ENCODE measurements around the gene ZFP36L2. TPM values are rescaled to one million over a fixed set of nuclear protein-coding genes. Genes with fewer than 3 reads are reported as not detected.

Gene ZFP36L2
- total RNA-seq, 1 donor from 2014 or later, result 98.3 TPM

GRCh38 chr2:43218702-43219382, 7.6 kb downstream of the ZFP36L2 start:
- H3K4me3 Mint-ChIP-seq, result peak overlapping the region; percentile 67
- DNase-seq (ENCODE audit: low spot score in 2 of 2, unreplicated experiment in 2 of 2), result no peak
- H3K4me1 Mint-ChIP-seq, result peaks cover 59% of the 10 kb centered on the region
- no peak for TF ChIP-seq CTCF (IDR thresholded peaks at IDR 0.05; ENCODE audit: unreplicated experiment)
- no peaks in the 10 kb centered on the region for H3K27me3 Mint-ChIP-seq (ENCODE audit: low read depth)
- H3K9me3 Mint-ChIP-seq, result no peaks in the 10 kb centered on the region
- H3K36me3 Mint-ChIP-seq, result peaks cover 6% of the 10 kb centered on the region
- peak overlapping the region; percentile 98 for H3K27ac Mint-ChIP-seq

- Mint-ChIP-seq H3K27ac (peak overlapping the region; percentile 98), H3K4me1 (peaks cover 55% of the 10 kb centered on the region), H3K36me3 (peaks cover 4% of the 10 kb centered on the region), H3K4me3 (peak overlapping the region; percentile 33), H3K27me3 (ENCODE audit: low read depth) (no peaks in the 10 kb centered on the region), H3K9me3 (no peaks in the 10 kb centered on the region)
- no peak for DNase-seq (ENCODE audit: low spot score in 2 of 2, unreplicated experiment in 2 of 2)
- TF ChIP-seq CTCF (IDR thresholded peaks at IDR 0.05; ENCODE audit: unreplicated experiment), result no peak
Measured at GRCh38 chr2:43218155-43218701, 8.2 kb downstream of the ZFP36L2 start.

- Mint-ChIP-seq H3K4me3 (peak overlapping the region; percentile 33), H3K27ac (peak overlapping the region; percentile 98), H3K4me1 (peaks cover 51% of the 10 kb centered on the region), H3K27me3 (ENCODE audit: low read depth) (no peaks in the 10 kb centered on the region), H3K9me3 (no peaks in the 10 kb centered on the region), H3K36me3 (no peaks in the 10 kb centered on the region)
- no peak for DNase-seq (ENCODE audit: low spot score in 2 of 2, unreplicated experiment in 2 of 2)
- TF ChIP-seq CTCF (IDR thresholded peaks at IDR 0.05; ENCODE audit: unreplicated experiment), result no peak
Measured at GRCh38 chr2:43217228-43218154, 8.9 kb downstream of the ZFP36L2 start.

GRCh38 chr2:43216629-43217028, 9.8 kb downstream of the ZFP36L2 start:
- no peak for DNase-seq (ENCODE audit: low spot score in 2 of 2, unreplicated experiment in 2 of 2)
- Mint-ChIP-seq H3K9me3 (no peaks in the 10 kb centered on the region), H3K27me3 (ENCODE audit: low read depth) (no peaks in the 10 kb centered on the region), H3K36me3 (no peaks in the 10 kb centered on the region), H3K4me3 (no peak overlapping the region), H3K27ac (peak overlapping the region; percentile 9), H3K4me1 (peaks cover 42% of the 10 kb centered on the region)
- no peak for TF ChIP-seq CTCF (IDR thresholded peaks at IDR 0.05; ENCODE audit: unreplicated experiment)

GRCh38 chr2:43215673-43216255, 10.6 kb downstream of the ZFP36L2 start:
- no peaks in the 10 kb centered on the region for H3K36me3 Mint-ChIP-seq
- no peak overlapping the region for H3K27ac Mint-ChIP-seq
- peaks cover 36% of the 10 kb centered on the region for H3K4me1 Mint-ChIP-seq
- no peaks in the 10 kb centered on the region for H3K9me3 Mint-ChIP-seq
- H3K4me3 Mint-ChIP-seq, result no peak overlapping the region
- no peak for TF ChIP-seq CTCF (IDR thresholded peaks at IDR 0.05; ENCODE audit: unreplicated experiment)
- no peaks in the 10 kb centered on the region for H3K27me3 Mint-ChIP-seq (ENCODE audit: low read depth)
- DNase-seq (ENCODE audit: low spot score in 2 of 2, unreplicated experiment in 2 of 2), result no peak

Data from mesothelial cell of epicardium (in vitro differentiated cells).